SK-MEL-5 (cell line): ENCODE data around the gene USP34. TPM values are rescaled to one million over a fixed set of nuclear protein-coding genes. Genes with fewer than 3 reads are reported as not detected.
A peak's percentile ranks its signal among the peaks of the same experiment; 100 is the strongest.
"Not testable (repeated sequence)": the region's sequence is repeated elsewhere in the genome, so short reads cannot be mapped to it uniquely, and the experiment has no call there.

Experiments
- DNase-seq: peaks from one replicate; pipeline ENCODE4 v3.0.0-alpha.2; 2016; ENCODE audit warnings: low read depth, low spot score
- in situ Hi-C: cut with HindIII; loops from 2 replicates; pipeline ENCODE4 v1.10.0; 2016; ENCODE audit warnings: low sequenced_read_pairs, high pct_unique_total_duplicates, low pct_unique_long_range_greater_than_20kb
- total RNA-seq: library from RNA; depleted of rRNA; stranded (reverse); fragments of >200 nt; shearing (Covaris generic); gene quantifications from 2 replicates; pipeline ENCODE4 v1.2.3, GENCODE V29; 2014

The USP34 gene
- total RNA-seq, 1 experiment from 2014 or later: 69.0 TPM

DNA sequence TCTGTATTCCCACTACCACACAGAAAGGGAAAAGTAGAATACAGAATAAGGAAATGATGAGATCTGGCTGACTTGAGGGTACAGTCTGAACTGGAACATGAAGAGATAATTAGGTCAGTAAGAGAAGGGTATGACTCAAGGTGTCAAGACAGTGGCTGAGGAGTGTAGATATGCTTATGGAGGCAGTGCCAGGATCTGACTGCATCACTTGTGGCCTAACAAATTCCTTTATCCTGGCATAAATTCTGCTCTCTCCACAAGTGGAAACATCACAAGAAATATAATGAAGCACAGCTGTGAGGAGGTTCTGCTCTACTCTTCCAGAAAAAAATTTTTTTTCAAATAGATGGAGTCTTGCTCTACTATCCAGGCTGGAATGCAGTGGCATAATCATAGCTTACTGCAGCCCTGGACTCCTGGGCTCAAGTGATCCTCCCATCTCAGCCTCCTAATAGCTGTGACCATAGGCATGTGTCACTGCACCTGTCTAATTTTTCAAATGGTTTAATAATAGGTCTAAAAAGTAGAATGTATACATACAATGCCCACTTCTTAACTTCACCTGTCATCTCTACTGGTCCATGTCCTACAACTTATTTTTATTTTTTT is 223.6 kb downstream of the USP34 start:
- no peak for DNase-seq
- in situ Hi-C loops: no loop called here

GRCh38 chr2:61244694-61245093 is 226.2 kb downstream of the USP34 start:
- in situ Hi-C loops: no loop called here
- no peak for DNase-seq

GRCh38 chr2:61241266-61241665 is 229.6 kb downstream of the USP34 start:
- DNase-seq: no peak
- in situ Hi-C loops: no loop called here

DNA sequence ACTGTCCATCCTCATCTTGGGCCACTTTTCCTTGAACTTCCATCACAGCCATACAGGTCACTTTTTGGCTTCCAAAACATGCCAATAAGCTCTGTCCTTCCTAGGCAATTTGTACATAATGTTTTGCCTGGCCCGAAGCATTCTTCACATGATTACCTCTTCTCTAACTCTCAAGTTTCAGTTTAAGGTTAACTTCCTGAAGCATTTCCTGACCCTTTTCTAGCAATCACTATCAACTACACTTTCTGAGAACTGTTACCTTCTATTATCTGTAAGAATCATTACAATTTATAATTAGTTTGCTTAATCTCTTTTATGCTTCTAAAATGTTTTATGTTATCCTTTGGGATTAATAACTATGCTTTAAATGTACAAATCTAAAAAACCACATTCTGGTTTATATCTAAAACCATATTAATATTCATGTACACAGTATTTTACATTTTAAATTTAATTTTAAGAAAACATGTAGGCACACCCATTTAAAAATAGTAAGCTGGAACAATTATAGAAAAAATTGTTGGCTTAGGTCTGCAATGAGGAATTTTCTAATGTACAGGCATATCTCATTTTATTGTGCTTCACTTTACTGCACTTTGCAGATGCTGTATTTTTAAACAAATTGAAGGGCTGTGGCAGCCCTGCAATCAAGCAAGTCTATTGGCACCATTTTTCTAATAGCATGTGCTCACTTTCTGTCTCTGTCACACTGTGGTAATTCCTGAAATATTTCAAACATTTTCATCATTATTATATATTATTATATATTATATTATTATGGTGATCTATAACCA is 232.5 kb downstream of the USP34 start:
- in situ Hi-C loops: no loop called here
- DNase-seq: no peak

- DNase-seq: no peak
- in situ Hi-C loops: no loop called here
Observed at GRCh38 chr2:61235716-61236115, 235.2 kb downstream of the USP34 start.

- no peak for DNase-seq
- in situ Hi-C loops: no loop called here
Observed at GRCh38 chr2:61233581-61233980, 237.3 kb downstream of the USP34 start.

- in situ Hi-C loops: no loop called here
- DNase-seq: no peak
Observed at GRCh38 chr2:61229936-61230335, 241.0 kb downstream of the USP34 start.

DNA sequence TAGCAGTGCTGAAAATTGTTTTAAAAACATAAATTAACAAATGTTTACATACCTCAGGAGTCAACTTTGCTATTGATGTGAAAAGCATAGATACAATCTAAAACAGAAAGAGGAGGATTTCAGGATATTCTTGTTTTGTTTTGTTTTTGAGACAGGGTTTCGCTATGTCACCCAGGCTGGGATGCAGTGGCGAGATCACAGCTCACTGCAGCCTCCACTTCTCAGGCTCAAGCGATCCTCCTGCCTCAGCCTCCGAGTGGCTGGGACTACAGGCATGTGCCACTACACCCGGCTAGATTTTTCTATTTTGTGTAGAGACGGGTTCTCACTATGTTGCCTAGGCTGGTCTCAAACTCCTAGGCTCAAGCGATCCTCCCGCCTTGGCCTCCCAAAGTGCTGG is 248.3 kb downstream of the USP34 start:
- DNase-seq: no peak
- in situ Hi-C loops: no loop called here

DNA sequence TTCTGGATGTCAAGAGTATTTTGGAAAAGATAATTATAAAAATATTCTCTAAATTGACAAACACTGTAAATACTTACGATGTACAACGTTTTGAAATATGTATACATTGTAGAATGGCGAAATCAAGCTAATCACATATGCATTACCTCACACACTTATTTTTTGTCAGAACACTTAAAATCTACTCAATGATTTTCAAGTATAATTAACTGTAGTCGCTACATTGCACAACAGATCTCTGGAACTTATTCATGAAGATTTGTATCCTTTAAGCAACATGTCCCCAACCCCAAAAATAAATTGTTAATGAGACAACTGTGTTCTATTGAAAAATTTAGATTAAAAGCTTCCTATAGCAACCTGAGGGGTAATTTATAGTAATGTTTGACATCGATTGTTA is 249.1 kb downstream of the USP34 start:
- DNase-seq: no peak
- in situ Hi-C loops: no loop called here

GRCh38 chr2:61220768-61221167 is 250.1 kb downstream of the USP34 start:
- in situ Hi-C loops: no loop called here
- no peak for DNase-seq

DNA sequence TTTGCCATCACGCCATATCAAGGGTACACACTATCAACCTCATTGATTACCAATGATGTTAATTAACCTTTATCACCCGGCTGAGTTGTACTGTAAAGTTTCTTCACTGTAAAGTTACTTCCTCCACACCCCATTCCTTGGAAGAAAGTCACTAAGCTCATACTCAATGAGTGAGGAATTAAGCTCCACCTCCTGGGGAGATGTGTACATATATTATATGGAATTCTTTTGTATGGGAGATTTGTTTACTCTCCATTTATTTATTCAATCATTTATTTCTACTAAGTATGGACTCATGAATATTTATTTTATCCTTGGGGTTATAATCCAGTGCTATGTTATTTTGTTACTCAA is 252.1 kb downstream of the USP34 start:
- in situ Hi-C loops: no loop called here

DNA sequence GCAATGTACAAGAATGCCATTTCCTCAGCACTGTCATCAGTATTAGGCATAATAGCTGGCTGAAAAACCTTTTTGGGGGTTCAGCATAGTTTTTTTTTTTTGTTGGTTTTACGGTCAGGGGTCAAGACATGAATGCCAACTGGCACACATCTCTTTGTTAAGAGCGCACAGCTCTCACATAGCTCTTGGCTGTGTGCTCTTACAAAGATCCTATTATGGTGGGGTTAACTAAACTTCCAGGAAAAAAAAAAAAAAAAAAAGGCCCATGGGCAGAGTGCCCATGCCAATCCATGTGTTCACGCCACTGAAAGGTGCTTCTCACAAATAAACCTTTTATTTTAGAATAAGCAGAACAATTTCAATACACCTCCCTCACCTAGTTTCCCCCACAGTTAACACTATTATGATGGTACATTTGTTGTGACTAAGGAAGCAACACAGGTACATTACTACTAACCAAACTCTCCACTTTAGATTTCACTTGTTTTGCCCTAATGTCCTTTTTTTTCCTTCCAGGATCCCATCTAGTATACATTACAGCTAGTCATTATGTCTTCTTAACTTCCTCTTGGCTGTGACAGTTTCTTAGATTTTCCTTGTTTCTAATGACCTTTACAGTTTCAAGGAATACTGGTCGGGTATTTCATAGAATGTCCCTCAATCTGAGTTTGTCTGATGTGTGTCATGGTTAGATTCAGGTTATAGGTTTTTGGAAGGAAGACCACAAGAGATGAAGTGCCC is 252.6 kb downstream of the USP34 start:
- in situ Hi-C loops: no loop called here
- peak; percentile 84 for DNase-seq

More for the DNA sequence above, 252.1 kb downstream of the USP34 start:
- DNase-seq: no peak

DNA sequence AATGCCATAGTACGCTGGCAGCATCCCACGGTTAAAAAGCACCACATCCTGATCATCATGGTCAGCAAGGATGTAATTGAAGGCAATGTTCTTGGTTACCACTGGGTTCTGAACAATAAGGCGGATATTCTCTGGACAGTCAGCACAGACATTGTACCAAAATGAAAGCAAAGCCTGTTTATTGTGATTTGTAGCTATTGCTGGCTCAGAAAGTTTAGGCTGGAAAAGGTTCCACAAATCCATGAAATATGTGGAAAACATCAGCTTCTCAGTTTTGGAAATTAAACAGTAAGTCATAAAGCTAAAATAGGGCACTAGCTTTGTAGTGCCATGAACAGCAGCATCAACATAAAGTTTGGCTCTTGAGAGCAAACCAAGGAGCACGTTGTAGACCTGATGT is 256.7 kb downstream of the USP34 start:
- in situ Hi-C loops: no loop called here
- DNase-seq: no peak

DNA sequence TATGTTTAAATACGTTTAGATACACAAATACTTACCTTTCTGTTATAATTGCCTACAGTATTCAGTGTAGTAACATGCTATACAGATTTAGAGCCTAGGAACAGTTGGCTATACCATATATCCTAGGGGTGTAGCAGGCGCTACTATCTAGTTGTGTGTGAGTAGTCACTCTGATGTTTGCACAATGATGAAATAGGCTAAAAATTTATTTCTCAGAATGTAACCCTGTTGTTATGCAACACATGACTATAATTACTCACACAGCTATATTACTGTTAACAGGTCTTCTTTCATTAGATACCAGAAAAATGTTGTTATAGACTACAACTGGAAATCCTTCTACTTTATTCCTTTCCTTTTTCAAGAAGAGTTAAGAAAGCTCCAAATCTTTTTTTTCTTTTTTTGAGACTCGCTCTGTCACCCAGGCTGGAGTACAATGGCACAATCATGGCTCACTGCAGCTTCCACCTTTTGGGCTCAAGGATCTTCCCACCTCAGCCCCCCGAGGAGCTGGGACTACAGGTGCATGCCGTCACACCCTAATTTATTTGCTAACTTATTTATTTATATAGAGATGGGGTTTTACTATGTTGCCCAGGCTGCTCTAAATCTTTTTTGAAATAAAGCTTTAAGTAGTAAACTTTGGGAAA is 260.4 kb downstream of the USP34 start:
- DNase-seq: no peak

DNA sequence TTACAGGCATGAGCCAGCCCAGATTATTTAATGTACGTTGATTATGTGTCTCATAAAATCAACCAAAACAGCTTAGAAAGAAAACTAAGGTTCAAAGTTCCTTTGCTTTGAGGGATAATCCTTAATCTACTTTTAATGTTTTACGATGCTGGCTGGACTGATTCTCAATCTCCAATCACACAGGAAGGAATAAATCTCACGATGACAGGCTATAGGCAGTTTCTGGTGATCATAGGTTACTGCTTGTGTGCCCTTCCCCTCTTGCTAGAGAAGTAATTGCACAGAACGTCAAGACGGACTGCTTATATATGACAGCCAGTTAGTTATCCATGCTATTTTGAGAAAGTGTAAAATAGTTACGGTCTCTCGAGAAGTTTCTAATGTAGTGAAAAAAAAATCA is 265.8 kb downstream of the USP34 start:
- in situ Hi-C loops: no loop called here
- no peak for DNase-seq

More for the DNA sequence above, 260.4 kb downstream of the USP34 start:
- in situ Hi-C loops: no loop called here

DNA sequence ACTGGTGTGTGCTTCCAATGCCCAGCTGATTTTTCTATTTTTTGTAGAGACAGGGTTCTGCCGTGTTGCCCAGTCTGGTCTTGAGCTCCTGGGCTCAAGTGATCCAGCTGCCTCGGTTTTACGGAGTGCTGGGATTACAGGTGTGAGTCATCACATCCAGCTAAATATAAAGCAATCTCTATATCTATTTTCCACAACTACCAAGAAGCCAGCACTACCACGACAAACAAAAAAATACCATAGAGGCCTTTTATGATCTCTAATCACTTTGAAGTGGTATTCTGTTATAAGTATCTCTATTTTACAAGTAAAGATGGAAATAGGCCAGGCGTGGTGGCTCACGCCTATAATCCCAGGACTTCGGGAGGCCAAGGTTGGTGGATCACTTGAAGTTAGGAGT is 274.2 kb downstream of the USP34 start:
- no peak for DNase-seq

DNA sequence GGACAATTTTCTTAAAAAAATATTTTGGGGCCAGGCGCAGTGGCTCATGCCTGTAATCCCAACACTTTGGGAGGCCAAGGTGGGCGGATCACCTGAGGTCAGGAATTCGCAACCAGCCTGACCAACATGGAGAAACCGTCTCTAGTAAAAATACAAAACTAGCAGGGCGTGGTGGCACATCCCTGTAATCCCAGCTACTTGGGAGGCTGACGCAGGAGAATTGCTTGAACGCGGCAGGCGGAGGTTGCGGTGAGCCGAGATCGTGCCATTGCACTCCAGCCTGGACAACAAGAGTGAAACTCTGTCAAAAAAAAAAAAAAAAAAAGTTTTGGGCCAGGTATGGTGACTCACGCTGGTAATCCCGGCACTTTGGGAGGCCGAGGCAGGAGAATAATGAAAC is 276.2 kb downstream of the USP34 start:
- in situ Hi-C loops: not testable (repeated sequence)

More for the DNA sequence above, 274.2 kb downstream of the USP34 start:
- in situ Hi-C loops: no loop called here

More for the DNA sequence above, 276.2 kb downstream of the USP34 start:
- DNase-seq: not testable (repeated sequence)
